ENCODE results near the gene DLG3. TPM values are rescaled to one million over a fixed set of nuclear protein-coding genes. Genes with fewer than 3 reads are reported as not detected.

Gene DLG3
- polyA plus RNA-seq, 3 donors: 0.12 to 0.17 TPM; not detected in 1

DNA sequence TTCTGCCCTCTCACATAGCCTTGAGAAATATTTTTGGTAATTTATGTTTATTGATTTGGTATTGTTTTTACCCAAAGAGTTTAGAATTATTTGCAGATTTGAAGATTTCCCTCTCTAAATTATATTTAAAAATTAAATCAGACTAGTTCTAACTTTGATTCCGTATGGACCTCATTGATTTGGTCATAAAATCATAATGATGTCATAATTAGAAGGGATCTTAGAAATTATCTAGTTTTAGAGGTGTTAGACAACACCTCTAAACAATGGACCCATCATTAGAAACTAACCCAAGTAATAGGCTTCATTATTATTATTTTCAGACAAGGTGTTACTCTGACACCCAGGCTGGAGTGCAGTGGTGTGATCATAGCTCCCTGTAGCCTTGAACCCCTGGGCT, 24.1 kb downstream of the DLG3 start:
- H2AFZ ChIP-seq (ENCODE audit: insufficient read depth, low read depth, low read length, poor library complexity, severe bottlenecking): no peak overlapping the region
- Mint-ChIP-seq H3K27ac (no peak overlapping the region), H3K27me3 (ENCODE audit: low read depth in 3 of 3) (peaks cover 0 to 7% (median 4%) of the 10 kb centered on the region in 3 donors), H3K36me3 (no peaks in the 10 kb centered on the region), H3K4me3 (no peak overlapping the region), H3K4me1 (peaks cover 14% of the 10 kb centered on the region), H3K9me3 (no peaks in the 10 kb centered on the region)
- no peaks in the 10 kb centered on the region for H3K36me3 ChIP-seq (replicated peaks in 1 of 2; ENCODE audit: control insufficient read depth in 1 of 2, insufficient read depth in 2 of 2, low read length in 2 of 2)
- no peaks in the 10 kb centered on the region for H3K79me2 ChIP-seq (ENCODE audit: insufficient read depth, low read length)
- DNase-seq: no peak
- no peak overlapping the region for H3K4me2 ChIP-seq (replicated peaks; ENCODE audit: extremely low read depth, low read length, poor library complexity, severe bottlenecking)
- peaks cover 10 to 13% of the 10 kb centered on the region in 2 donors for H3K4me1 ChIP-seq (ENCODE audit: control insufficient read depth in 1 of 2, insufficient read depth in 2 of 2, low read length in 2 of 2)
- no peak overlapping the region for H3K27ac ChIP-seq (ENCODE audit: low read depth in 1 of 2, low read length in 2 of 2)
- H4K20me1 ChIP-seq (ENCODE audit: insufficient read depth, low read length): no peaks in the 10 kb centered on the region
- H3K27me3 ChIP-seq (ENCODE audit: control insufficient read depth in 2 of 2, insufficient read depth in 2 of 2, low read length in 2 of 2): no peaks in the 10 kb centered on the region
- no peaks in the 10 kb centered on the region for H3K9me3 ChIP-seq (replicated peaks in 1 of 2; ENCODE audit: control insufficient read depth in 1 of 2, insufficient read depth in 1 of 2, low read length in 2 of 2)
- no peak overlapping the region for H3K4me3 ChIP-seq (replicated peaks in 1 of 3; ENCODE audit: low read depth in 2 of 3, low read length in 3 of 3)
- no CpG with 5 or more reads among the region's 1 CpG for WGBS (ENCODE audit: insufficient coverage)
- intact Hi-C loops (cut with micrococcal nuclease): no loop called here
- H3K9ac ChIP-seq (ENCODE audit: insufficient read depth, low read length, poor library complexity, severe bottlenecking): no peak overlapping the region
- no peak for TF ChIP-seq CTCF (IDR thresholded peaks at IDR 0.05)

- H3K4me1 Mint-ChIP-seq: peaks cover 14% of the 10 kb centered on the region
- intact Hi-C loops (cut with micrococcal nuclease): no loop called here
- H3K27me3 Mint-ChIP-seq (ENCODE audit: low read depth in 3 of 3): peaks cover 0 to 8% (median 7%) of the 10 kb centered on the region in 3 donors
- Histone ChIP-seq H3K4me3 (replicated peaks in 1 of 3; ENCODE audit: low read depth in 2 of 3, low read length in 3 of 3) (no peak overlapping the region), H4K20me1 (ENCODE audit: insufficient read depth, low read length) (no peaks in the 10 kb centered on the region), H3K36me3 (replicated peaks in 1 of 2; ENCODE audit: control insufficient read depth in 1 of 2, insufficient read depth in 2 of 2, low read length in 2 of 2) (no peaks in the 10 kb centered on the region), H3K79me2 (ENCODE audit: insufficient read depth, low read length) (no peaks in the 10 kb centered on the region), H3K9ac (ENCODE audit: insufficient read depth, low read length, poor library complexity, severe bottlenecking) (no peak overlapping the region), H3K9me3 (replicated peaks in 1 of 2; ENCODE audit: control insufficient read depth in 1 of 2, insufficient read depth in 1 of 2, low read length in 2 of 2) (no peaks in the 10 kb centered on the region), H3K4me2 (replicated peaks; ENCODE audit: extremely low read depth, low read length, poor library complexity, severe bottlenecking) (peak overlapping the region; percentile 5), H3K4me1 (ENCODE audit: control insufficient read depth in 1 of 2, insufficient read depth in 2 of 2, low read length in 2 of 2) (peaks cover 10 to 13% of the 10 kb centered on the region in 2 donors), H3K27me3 (ENCODE audit: control insufficient read depth in 2 of 2, insufficient read depth in 2 of 2, low read length in 2 of 2) (no peaks in the 10 kb centered on the region), H2AFZ (ENCODE audit: insufficient read depth, low read depth, low read length, poor library complexity, severe bottlenecking) (no peak overlapping the region), H3K27ac (ENCODE audit: low read depth in 1 of 2, low read length in 2 of 2) (no peak overlapping the region)
- no peak overlapping the region for H3K27ac Mint-ChIP-seq
- peak; percentile 8 to 29 (median 9) for DNase-seq
- WGBS (ENCODE audit: insufficient coverage): 0% methylated on average over 1 of the region's 3 CpGs
- TF ChIP-seq CTCF (IDR thresholded peaks at IDR 0.05): no peak
- H3K36me3 Mint-ChIP-seq: no peaks in the 10 kb centered on the region
- H3K4me3 Mint-ChIP-seq: peak overlapping the region in 1 of 2 donors; percentile 19
- no peaks in the 10 kb centered on the region for H3K9me3 Mint-ChIP-seq
These were observed 26.2 kb downstream of the DLG3 start for GRCh38 chrX:70470850-70471289.

All from CD14-positive monocyte (primary cell).